Measurements from ENCODE around the gene PES1.
A peak's percentile ranks its signal among the peaks of the same experiment; 100 is the strongest.

The PES1 gene

GRCh38 chr22:30615543-30615954 is 23.8 kb upstream of the PES1 start:
- Mint-ChIP-seq H3K27me3 (ENCODE audit: low read depth) (no peaks in the 10 kb centered on the region), H3K4me1 (ENCODE audit: low read depth) (peaks cover 5% of the 10 kb centered on the region), H3K36me3 (ENCODE audit: low read depth) (no peaks in the 10 kb centered on the region), H3K9me3 (no peaks in the 10 kb centered on the region), H3K4me3 (no peak overlapping the region), H3K27ac (no peak overlapping the region)

- no peak overlapping the region for H3K4me3 Mint-ChIP-seq
- no peak overlapping the region for H3K27ac Mint-ChIP-seq
- no peaks in the 10 kb centered on the region for H3K27me3 Mint-ChIP-seq (ENCODE audit: low read depth)
- H3K4me1 Mint-ChIP-seq (ENCODE audit: low read depth) = peaks cover 11% of the 10 kb centered on the region
- no peaks in the 10 kb centered on the region for H3K36me3 Mint-ChIP-seq (ENCODE audit: low read depth)
- no peaks in the 10 kb centered on the region for H3K9me3 Mint-ChIP-seq
Measured at GRCh38 chr22:30614879-30615278, 23.2 kb upstream of the PES1 start.

- peaks cover 17% of the 10 kb centered on the region for H3K4me1 Mint-ChIP-seq (ENCODE audit: low read depth)
- no peaks in the 10 kb centered on the region for H3K36me3 Mint-ChIP-seq (ENCODE audit: low read depth)
- H3K27ac Mint-ChIP-seq = no peak overlapping the region
- H3K4me3 Mint-ChIP-seq = no peak overlapping the region
- no peaks in the 10 kb centered on the region for H3K27me3 Mint-ChIP-seq (ENCODE audit: low read depth)
- H3K9me3 Mint-ChIP-seq = no peaks in the 10 kb centered on the region
Measured at GRCh38 chr22:30614268-30614667, 22.6 kb upstream of the PES1 start.

- no peaks in the 10 kb centered on the region for H3K36me3 Mint-ChIP-seq (ENCODE audit: low read depth)
- H3K27ac Mint-ChIP-seq = no peak overlapping the region
- no peaks in the 10 kb centered on the region for H3K27me3 Mint-ChIP-seq (ENCODE audit: low read depth)
- H3K4me1 Mint-ChIP-seq (ENCODE audit: low read depth) = peaks cover 29% of the 10 kb centered on the region
- H3K4me3 Mint-ChIP-seq = no peak overlapping the region
- no peaks in the 10 kb centered on the region for H3K9me3 Mint-ChIP-seq
Measured at GRCh38 chr22:30612789-30613188, 21.1 kb upstream of the PES1 start.

- Mint-ChIP-seq H3K27ac (no peak overlapping the region), H3K9me3 (no peaks in the 10 kb centered on the region), H3K36me3 (ENCODE audit: low read depth) (no peaks in the 10 kb centered on the region), H3K27me3 (ENCODE audit: low read depth) (peaks cover 3% of the 10 kb centered on the region), H3K4me3 (no peak overlapping the region), H3K4me1 (ENCODE audit: low read depth) (peaks cover 39% of the 10 kb centered on the region)
Measured at GRCh38 chr22:30611197-30611596, 19.5 kb upstream of the PES1 start.

GRCh38 chr22:30610299-30610698 is 18.6 kb upstream of the PES1 start:
- no peak overlapping the region for H3K4me3 Mint-ChIP-seq
- H3K9me3 Mint-ChIP-seq = no peaks in the 10 kb centered on the region
- no peak overlapping the region for H3K27ac Mint-ChIP-seq
- peaks cover 43% of the 10 kb centered on the region for H3K4me1 Mint-ChIP-seq (ENCODE audit: low read depth)
- peaks cover 6% of the 10 kb centered on the region for H3K27me3 Mint-ChIP-seq (ENCODE audit: low read depth)
- H3K36me3 Mint-ChIP-seq (ENCODE audit: low read depth) = no peaks in the 10 kb centered on the region

GRCh38 chr22:30609260-30610185 is 17.8 kb upstream of the PES1 start:
- Mint-ChIP-seq H3K4me1 (ENCODE audit: low read depth) (peaks cover 43% of the 10 kb centered on the region), H3K27ac (peak overlapping the region; percentile 87), H3K27me3 (ENCODE audit: low read depth) (peaks cover 8% of the 10 kb centered on the region), H3K4me3 (peak overlapping the region; percentile 33), H3K9me3 (no peaks in the 10 kb centered on the region), H3K36me3 (ENCODE audit: low read depth) (no peaks in the 10 kb centered on the region)

- no peaks in the 10 kb centered on the region for H3K9me3 Mint-ChIP-seq
- peaks cover 40% of the 10 kb centered on the region for H3K4me1 Mint-ChIP-seq (ENCODE audit: low read depth)
- H3K4me3 Mint-ChIP-seq = peak overlapping the region; percentile 81
- no peak overlapping the region for H3K27ac Mint-ChIP-seq
- H3K27me3 Mint-ChIP-seq (ENCODE audit: low read depth) = peaks cover 8% of the 10 kb centered on the region
- H3K36me3 Mint-ChIP-seq (ENCODE audit: low read depth) = no peaks in the 10 kb centered on the region
Measured at GRCh38 chr22:30607939-30608338, 16.2 kb upstream of the PES1 start.

- Mint-ChIP-seq H3K36me3 (ENCODE audit: low read depth) (no peaks in the 10 kb centered on the region), H3K27me3 (ENCODE audit: low read depth) (peaks cover 8% of the 10 kb centered on the region), H3K4me3 (peak overlapping the region; percentile 81), H3K9me3 (no peaks in the 10 kb centered on the region), H3K27ac (peak overlapping the region; percentile 73), H3K4me1 (ENCODE audit: low read depth) (peaks cover 40% of the 10 kb centered on the region)
Measured at GRCh38 chr22:30607300-30607930, 15.7 kb upstream of the PES1 start.

- H3K27ac Mint-ChIP-seq = peak within 1 kb of the TSS; percentile 73
Measured at GRCh38 chr22:30606455-30607299, 15.0 kb upstream of the PES1 start, which contains the start of gene TCN2. TSS of gene TCN2 (plus strand) at chr22:30607174. CDS start at chr22:30607332, 158 bp downstream.

GRCh38 chr22:30605449-30606110 is 13.9 kb upstream of the PES1 start:
- Mint-ChIP-seq H3K27ac (peak overlapping the region; percentile 39), H3K36me3 (ENCODE audit: low read depth) (no peaks in the 10 kb centered on the region), H3K4me3 (no peak overlapping the region), H3K4me1 (ENCODE audit: low read depth) (peaks cover 42% of the 10 kb centered on the region), H3K9me3 (no peaks in the 10 kb centered on the region), H3K27me3 (ENCODE audit: low read depth) (peaks cover 15% of the 10 kb centered on the region)

More at GRCh38 chr22:30606455-30607299, 15.0 kb upstream of the PES1 start, which contains the start of gene TCN2:
- Mint-ChIP-seq H3K4me1 (ENCODE audit: low read depth) (peaks cover 43% of the 10 kb centered on the region), H3K9me3 (no peaks in the 10 kb centered on the region), H3K4me3 (peak within 1 kb of the TSS; percentile 81), H3K27me3 (ENCODE audit: low read depth) (peaks cover 11% of the 10 kb centered on the region), H3K36me3 (ENCODE audit: low read depth) (no peaks in the 10 kb centered on the region)

- Mint-ChIP-seq H3K27ac (no peak overlapping the region), H3K27me3 (ENCODE audit: low read depth) (peaks cover 15% of the 10 kb centered on the region), H3K9me3 (no peaks in the 10 kb centered on the region), H3K36me3 (ENCODE audit: low read depth) (no peaks in the 10 kb centered on the region), H3K4me1 (ENCODE audit: low read depth) (peaks cover 34% of the 10 kb centered on the region), H3K4me3 (no peak overlapping the region)
Measured at GRCh38 chr22:30604723-30605122, 13.0 kb upstream of the PES1 start.

GRCh38 chr22:30603801-30604200 is 12.1 kb upstream of the PES1 start:
- peaks cover 15% of the 10 kb centered on the region for H3K27me3 Mint-ChIP-seq (ENCODE audit: low read depth)
- no peak overlapping the region for H3K27ac Mint-ChIP-seq

GRCh38 chr22:30602049-30602448 is 10.3 kb upstream of the PES1 start:
- H3K27ac Mint-ChIP-seq = no peak overlapping the region
- no peak overlapping the region for H3K4me3 Mint-ChIP-seq
- H3K4me1 Mint-ChIP-seq (ENCODE audit: low read depth) = peaks cover 10% of the 10 kb centered on the region
- peaks cover 12% of the 10 kb centered on the region for H3K27me3 Mint-ChIP-seq (ENCODE audit: low read depth)
- no peaks in the 10 kb centered on the region for H3K36me3 Mint-ChIP-seq (ENCODE audit: low read depth)
- H3K9me3 Mint-ChIP-seq = no peaks in the 10 kb centered on the region

More at GRCh38 chr22:30603801-30604200, 12.1 kb upstream of the PES1 start:
- H3K9me3 Mint-ChIP-seq = no peaks in the 10 kb centered on the region
- H3K36me3 Mint-ChIP-seq (ENCODE audit: low read depth) = no peaks in the 10 kb centered on the region
- H3K4me1 Mint-ChIP-seq (ENCODE audit: low read depth) = peaks cover 25% of the 10 kb centered on the region
- no peak overlapping the region for H3K4me3 Mint-ChIP-seq

Data from T-helper 1 cell treated with Interleukin-12 subunit alpha and Interleukin-12 subunit beta and Interleukin-4 antibody, amounts not matched to agents 30 μg/mL and 1 μg/mL, for 36 hours (primary cell).